Testis (tissue), 3 donors: ENCODE results near the gene EXOC3L4. TPM values are rescaled to one million over a fixed set of nuclear protein-coding genes. Genes with fewer than 3 reads are reported as not detected.

Source experiments
- DNase-seq: peaks from one replicate; pipeline ENCODE4 v3.0.0-alpha.2; 2019
- H3K27ac ChIP-seq, 2 donors: fragments of 200-600 bp; sonication (generic); one replicate each; pipeline ENCODE4 v1.5.1; 2019
- H3K27me3 ChIP-seq: fragments of 200-600 bp; sonication (generic); one replicate; pipeline ENCODE4 v1.5.1; 2019
- H3K36me3 ChIP-seq: fragments of 200-600 bp; sonication (generic); one replicate; pipeline ENCODE4 v1.5.1; 2017; ENCODE audit warnings: low read depth; ENCODE audit errors: missing control alignments
- H3K4me1 ChIP-seq: fragments of 200-600 bp; sonication (generic); one replicate; pipeline ENCODE4 v1.5.1; 2019
- H3K4me3 ChIP-seq, 2 donors: fragments of 200-600 bp; sonication (generic); one replicate each; pipeline ENCODE4 v1.5.1; 2017 to 2019
- H3K9me3 ChIP-seq: fragments of 200-600 bp; sonication (generic); one replicate; pipeline ENCODE4 v1.5.1; 2017
- POLR2A ChIP-seq: fragments of 450-650 bp; IDR thresholded peaks from one replicate; pipeline ENCODE4 v1.6.1; 2017; ENCODE audit warnings: antibody characterized with exemption, mild to moderate bottlenecking, moderate library complexity
- WGBS, 2 donors: methylation state at CpG; one replicate each; pipeline ENCODE4 v1.1.5; 2018; 5-methylcytosine and 5-hydroxymethylcytosine counted together
- intact Hi-C: fragments of 100-400 bp; cut with DNase I; formaldehyde crosslinking; loops from one replicate; pipeline ENCODE4 v1.15.1; 2023; ENCODE audit warnings: low total_unique reads
- polyA plus RNA-seq: library from polyadenylated mRNA; stranded (reverse); fragments of 350-450 nt; fragmentation: Illumina TruSeq; extraction: RNeasy Lipid Tissue Mini Kit (QIAGEN cat#74804); gene quantifications from one replicate; pipeline ENCODE4 v1.2.3, GENCODE V29; 2014; ENCODE audit warnings: low read depth, low replicate concordance; ENCODE audit not compliant: insufficient read depth
- total RNA-seq, 2 donors: library from RNA; depleted of rRNA; stranded (reverse); fragments of >200 nt; gene quantifications; one replicate each; pipeline ENCODE4 v1.2.3, GENCODE V29; 2016
- TF ChIP-seq, protein P1 (sequence below), 3 experiments: fragments of 450-650 bp in 2 of 3; fragments of 200-600 bp in 1 of 3; sonication (generic) in 1 of 3; IDR thresholded peaks; one replicate each; pipeline ENCODE4 v1.5.1; 2016 to 2019; ENCODE audit warnings: antibody characterized with exemption in 3 of 3, mild to moderate bottlenecking in 2 of 3, moderate library complexity in 1 of 3

The EXOC3L4 gene
- total and polyA plus RNA-seq, 3 donors from 2014 or later, result 1.0 to 2.4 (median 2.4) TPM

DNA sequence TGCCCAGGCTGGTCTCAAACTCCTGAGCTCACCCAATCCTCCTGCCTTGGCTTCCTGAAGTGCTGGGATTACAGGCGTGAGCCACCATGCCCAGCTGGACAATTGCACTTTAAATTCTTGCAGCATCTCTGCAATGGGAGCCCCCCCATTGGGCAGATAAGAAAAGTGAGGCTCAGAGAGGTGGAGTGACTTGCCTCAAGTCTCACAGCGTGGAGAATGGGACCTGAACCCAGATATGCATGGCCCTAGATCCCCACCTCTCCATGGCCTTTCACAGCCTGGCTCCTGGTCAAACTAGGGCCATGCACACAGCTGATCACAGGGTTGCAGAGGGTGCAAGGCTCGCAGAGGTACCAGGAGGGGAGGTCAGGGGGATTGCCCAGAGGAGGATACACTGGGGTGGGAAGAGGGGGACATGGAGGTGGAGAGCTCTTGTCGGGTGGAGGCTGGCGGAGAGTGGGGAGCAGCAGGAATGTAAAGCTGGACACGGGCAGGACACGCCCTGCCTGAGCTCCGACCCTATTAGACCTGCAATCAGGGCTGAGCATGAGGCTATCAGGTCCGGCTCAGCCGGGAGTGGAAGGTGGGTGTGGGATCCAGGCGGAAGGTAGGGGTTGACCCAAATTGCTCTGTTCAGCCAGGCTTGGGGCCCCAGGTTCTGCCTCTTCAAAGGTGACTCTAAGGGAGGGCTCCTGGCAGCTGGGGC is 6.9 kb downstream of the EXOC3L4 start:
- peaks cover 25% of the 10 kb centered on the region for H3K4me1 ChIP-seq
- intact Hi-C loops, result loop anchor here (10.0 kb wide), 2 partner anchors 83 to 193 kb away; no protein-coding TSS in a partner anchor
- H3K4me3 ChIP-seq, result no peak overlapping the region

DNA sequence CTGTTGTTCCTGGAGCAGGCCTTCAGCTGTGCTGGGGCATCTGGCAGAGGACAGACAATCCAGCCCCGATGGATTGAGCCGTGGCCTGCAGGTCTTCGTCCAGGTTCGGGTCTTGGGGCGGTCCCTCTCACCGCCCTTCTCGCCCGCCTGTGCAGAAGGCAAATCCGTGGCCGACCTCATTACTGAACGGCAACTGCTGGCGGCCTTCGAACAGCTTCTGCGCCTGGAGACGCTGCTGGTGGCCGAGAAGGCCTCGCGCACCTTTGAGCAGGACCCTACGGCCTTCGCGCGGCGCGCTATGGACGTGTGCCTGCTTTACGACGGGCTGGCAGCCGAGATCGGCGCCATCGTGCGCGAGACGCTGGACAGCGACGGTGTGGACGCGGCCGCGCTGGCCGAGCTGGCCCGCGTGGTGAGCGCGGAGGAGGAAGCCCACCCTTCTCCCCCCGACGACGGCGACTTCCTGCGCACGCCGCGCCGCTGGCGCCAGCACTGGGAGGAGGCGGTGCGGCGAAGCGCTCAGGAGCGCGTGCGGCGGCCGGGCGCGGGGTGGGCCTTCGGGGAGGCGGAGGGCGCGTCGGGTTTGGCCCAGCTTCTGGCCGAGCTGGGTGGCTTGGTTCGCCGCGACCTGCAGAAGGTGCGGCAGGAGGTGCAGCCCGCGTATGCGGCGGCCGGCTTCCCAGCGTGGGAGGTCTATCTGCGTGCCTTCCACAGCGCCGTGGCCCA is 7.6 kb downstream of the EXOC3L4 start:
- Histone ChIP-seq H3K4me1 (peaks cover 25% of the 10 kb centered on the region), H3K36me3 (no peaks in the 10 kb centered on the region), H3K9me3 (no peaks in the 10 kb centered on the region), H3K27me3 (no peaks in the 10 kb centered on the region), H3K27ac (no peak overlapping the region), H3K4me3 (peak overlapping the region in 1 of 2 donors; percentile 34)
- no peak for DNase-seq
- WGBS, 2 donors, result 40 to 46% methylated on average over 1 to 83 of the region's 85 CpGs
- TF ChIP-seq, protein P1, sequence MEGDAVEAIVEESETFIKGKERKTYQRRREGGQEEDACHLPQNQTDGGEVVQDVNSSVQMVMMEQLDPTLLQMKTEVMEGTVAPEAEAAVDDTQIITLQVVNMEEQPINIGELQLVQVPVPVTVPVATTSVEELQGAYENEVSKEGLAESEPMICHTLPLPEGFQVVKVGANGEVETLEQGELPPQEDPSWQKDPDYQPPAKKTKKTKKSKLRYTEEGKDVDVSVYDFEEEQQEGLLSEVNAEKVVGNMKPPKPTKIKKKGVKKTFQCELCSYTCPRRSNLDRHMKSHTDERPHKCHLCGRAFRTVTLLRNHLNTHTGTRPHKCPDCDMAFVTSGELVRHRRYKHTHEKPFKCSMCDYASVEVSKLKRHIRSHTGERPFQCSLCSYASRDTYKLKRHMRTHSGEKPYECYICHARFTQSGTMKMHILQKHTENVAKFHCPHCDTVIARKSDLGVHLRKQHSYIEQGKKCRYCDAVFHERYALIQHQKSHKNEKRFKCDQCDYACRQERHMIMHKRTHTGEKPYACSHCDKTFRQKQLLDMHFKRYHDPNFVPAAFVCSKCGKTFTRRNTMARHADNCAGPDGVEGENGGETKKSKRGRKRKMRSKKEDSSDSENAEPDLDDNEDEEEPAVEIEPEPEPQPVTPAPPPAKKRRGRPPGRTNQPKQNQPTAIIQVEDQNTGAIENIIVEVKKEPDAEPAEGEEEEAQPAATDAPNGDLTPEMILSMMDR (IDR thresholded peaks at IDR 0.05), result no peak
- no peak for TF ChIP-seq POLR2A
- intact Hi-C loops, result loop anchor here (10.0 kb wide), 2 partner anchors 83 to 193 kb away; no protein-coding TSS in a partner anchor

More for the DNA sequence above, 6.9 kb downstream of the EXOC3L4 start:
- Histone ChIP-seq H3K36me3 (no peaks in the 10 kb centered on the region), H3K27ac (no peak overlapping the region), H3K27me3 (no peaks in the 10 kb centered on the region), H3K9me3 (no peaks in the 10 kb centered on the region)
- no peak for DNase-seq
- no peak for TF ChIP-seq POLR2A
- TF ChIP-seq, protein P1 (IDR thresholded peaks at IDR 0.05), result no peak
- WGBS, 2 donors, result 62 to 75% methylated on average over 3 to 11 of the region's 11 CpGs

DNA sequence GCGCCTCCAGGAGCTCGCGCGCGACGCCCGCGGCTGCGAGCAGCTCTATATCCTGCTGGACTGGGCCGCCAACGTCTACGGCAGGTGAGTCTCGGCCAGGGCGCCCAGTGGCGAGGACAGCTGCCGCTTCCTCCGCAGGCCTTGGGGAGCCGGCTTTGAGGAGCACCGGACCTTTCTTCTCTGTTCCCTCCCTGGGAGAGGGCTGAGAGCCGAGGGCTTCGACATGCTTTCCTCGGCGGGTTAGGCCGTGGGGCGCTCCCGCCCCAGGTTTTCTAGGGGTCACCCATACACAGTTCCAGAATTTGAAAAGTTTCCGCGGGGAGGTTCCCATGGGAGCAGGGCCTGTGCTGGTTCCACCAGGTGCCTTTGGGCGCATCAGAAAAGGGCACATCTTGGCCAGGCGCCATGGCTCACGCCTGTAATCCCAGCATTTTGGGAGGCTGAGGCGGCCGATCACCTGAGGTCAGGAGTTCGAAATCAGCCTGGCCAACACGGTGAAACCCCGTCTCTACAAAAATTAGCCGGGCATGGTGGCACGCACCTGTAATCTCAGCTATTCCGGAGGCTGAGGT is 8.2 kb downstream of the EXOC3L4 start:
- Histone ChIP-seq H3K4me1 (peaks cover 25% of the 10 kb centered on the region), H3K27me3 (no peaks in the 10 kb centered on the region), H3K27ac (no peak overlapping the region), H3K4me3 (peak overlapping the region in 1 of 2 donors; percentile 34), H3K36me3 (no peaks in the 10 kb centered on the region), H3K9me3 (no peaks in the 10 kb centered on the region)
- whole genome bisulfite sequencing, 2 donors, result 53 to 54% methylated on average over 11 to 33 of the region's 39 CpGs
- no peak for DNase-seq
- intact Hi-C loops, result loop anchor here (10.0 kb wide), 2 partner anchors 82 to 192 kb away; no protein-coding TSS in a partner anchor
- TF ChIP-seq, protein P1 (IDR thresholded peaks at IDR 0.05), result no peak
- TF ChIP-seq POLR2A, result no peak

DNA sequence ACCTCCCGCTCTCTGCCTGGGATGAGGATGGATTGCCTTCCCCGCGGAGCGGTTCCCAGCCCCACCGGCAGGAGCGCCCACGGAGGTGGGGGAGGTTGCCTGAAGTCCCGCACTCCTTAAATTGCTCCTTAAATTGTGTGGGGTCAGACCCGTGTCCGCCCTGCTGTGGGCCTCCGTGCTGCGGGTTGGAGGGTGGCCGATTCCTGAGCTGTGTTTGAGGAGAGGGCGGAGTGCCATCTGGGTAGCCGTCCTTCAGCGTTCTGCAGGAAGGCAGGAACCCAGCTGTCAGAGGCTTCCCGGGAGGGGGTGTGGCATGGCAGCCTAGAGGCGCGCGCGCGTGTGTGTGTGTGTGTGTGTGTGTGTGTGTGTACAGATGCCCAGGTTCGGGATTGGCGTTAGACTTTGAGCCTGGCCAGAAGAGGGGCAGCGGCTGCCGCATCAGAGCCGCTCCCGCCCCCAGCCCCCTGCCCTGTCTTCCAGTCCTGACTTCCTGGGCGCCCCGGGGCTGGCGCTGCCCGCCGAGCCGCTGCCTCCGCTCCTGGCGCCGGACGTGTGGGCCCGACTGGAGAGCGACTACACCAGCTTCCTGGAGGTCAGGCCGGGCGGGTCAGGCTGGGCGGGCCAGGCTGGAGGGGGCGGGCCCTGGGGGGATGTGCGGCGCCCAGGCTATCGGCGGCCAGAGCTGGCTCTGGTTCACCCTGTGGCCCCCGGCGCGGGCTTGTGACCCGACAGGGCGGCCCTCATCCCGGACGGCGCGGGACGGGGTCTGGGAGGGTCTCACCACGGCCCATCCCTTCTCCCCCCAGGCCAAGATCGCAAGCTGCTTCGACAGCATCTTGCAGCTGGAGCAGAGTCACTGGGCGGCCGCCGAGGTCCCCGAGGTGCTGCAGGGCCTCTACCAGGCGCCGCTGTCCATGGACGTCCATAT is 9.2 kb downstream of the EXOC3L4 start:
- no peak for TF ChIP-seq POLR2A
- TF ChIP-seq, protein P1 (IDR thresholded peaks at IDR 0.05), result no peak
- no peak for DNase-seq
- H3K9me3 ChIP-seq, result no peaks in the 10 kb centered on the region
- H3K27ac ChIP-seq, result no peak overlapping the region
- WGBS, 2 donors, result 10 to 21% methylated on average over 16 to 67 of the region's 68 CpGs
- intact Hi-C loops, result loop anchor here (10.0 kb wide), 2 partner anchors 81 to 191 kb away; no protein-coding TSS in a partner anchor
- no peak overlapping the region for H3K4me3 ChIP-seq
- peaks cover 25% of the 10 kb centered on the region for H3K4me1 ChIP-seq
- no peaks in the 10 kb centered on the region for H3K36me3 ChIP-seq
- no peaks in the 10 kb centered on the region for H3K27me3 ChIP-seq
